ENCODE results near the gene PTPRN2.

DNA sequence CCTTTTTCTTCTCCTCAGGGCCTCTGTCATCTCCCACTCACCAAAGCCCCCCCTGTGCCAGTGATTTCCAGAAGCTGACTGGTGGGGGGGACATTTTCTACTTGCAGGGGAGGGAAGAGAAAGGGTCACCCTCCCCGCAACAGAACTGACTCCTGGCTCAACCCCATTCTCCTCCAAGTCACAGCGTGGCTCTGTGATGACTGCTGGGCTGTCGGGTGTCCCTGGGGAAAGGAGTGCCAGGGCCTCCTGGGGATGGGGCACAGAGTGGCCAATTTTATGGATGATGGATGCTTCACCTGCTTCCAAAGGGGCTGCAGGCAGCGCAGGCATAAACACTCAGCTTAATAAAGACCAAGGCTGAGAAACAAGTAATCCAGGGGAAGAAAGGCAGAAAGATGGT, 523.0 kb downstream of the PTPRN2 start:
- no peak for TF ChIP-seq JUND (IDR thresholded peaks at IDR 0.05)
- TF ChIP-seq SIN3A (IDR thresholded peaks at IDR 0.05; ENCODE audit: low read depth), result no peak
- TF ChIP-seq, protein P1, sequence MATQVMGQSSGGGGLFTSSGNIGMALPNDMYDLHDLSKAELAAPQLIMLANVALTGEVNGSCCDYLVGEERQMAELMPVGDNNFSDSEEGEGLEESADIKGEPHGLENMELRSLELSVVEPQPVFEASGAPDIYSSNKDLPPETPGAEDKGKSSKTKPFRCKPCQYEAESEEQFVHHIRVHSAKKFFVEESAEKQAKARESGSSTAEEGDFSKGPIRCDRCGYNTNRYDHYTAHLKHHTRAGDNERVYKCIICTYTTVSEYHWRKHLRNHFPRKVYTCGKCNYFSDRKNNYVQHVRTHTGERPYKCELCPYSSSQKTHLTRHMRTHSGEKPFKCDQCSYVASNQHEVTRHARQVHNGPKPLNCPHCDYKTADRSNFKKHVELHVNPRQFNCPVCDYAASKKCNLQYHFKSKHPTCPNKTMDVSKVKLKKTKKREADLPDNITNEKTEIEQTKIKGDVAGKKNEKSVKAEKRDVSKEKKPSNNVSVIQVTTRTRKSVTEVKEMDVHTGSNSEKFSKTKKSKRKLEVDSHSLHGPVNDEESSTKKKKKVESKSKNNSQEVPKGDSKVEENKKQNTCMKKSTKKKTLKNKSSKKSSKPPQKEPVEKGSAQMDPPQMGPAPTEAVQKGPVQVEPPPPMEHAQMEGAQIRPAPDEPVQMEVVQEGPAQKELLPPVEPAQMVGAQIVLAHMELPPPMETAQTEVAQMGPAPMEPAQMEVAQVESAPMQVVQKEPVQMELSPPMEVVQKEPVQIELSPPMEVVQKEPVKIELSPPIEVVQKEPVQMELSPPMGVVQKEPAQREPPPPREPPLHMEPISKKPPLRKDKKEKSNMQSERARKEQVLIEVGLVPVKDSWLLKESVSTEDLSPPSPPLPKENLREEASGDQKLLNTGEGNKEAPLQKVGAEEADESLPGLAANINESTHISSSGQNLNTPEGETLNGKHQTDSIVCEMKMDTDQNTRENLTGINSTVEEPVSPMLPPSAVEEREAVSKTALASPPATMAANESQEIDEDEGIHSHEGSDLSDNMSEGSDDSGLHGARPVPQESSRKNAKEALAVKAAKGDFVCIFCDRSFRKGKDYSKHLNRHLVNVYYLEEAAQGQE (IDR thresholded peaks at IDR 0.05; ENCODE audit: low read depth), result no peak
- no peak for TF ChIP-seq EGR1 (IDR thresholded peaks at IDR 0.05; ENCODE audit: low read depth)
- TF ChIP-seq, protein P2, sequence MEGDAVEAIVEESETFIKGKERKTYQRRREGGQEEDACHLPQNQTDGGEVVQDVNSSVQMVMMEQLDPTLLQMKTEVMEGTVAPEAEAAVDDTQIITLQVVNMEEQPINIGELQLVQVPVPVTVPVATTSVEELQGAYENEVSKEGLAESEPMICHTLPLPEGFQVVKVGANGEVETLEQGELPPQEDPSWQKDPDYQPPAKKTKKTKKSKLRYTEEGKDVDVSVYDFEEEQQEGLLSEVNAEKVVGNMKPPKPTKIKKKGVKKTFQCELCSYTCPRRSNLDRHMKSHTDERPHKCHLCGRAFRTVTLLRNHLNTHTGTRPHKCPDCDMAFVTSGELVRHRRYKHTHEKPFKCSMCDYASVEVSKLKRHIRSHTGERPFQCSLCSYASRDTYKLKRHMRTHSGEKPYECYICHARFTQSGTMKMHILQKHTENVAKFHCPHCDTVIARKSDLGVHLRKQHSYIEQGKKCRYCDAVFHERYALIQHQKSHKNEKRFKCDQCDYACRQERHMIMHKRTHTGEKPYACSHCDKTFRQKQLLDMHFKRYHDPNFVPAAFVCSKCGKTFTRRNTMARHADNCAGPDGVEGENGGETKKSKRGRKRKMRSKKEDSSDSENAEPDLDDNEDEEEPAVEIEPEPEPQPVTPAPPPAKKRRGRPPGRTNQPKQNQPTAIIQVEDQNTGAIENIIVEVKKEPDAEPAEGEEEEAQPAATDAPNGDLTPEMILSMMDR (IDR thresholded peaks at IDR 0.05 in 2 of 3, conservative IDR thresholded peaks at IDR 0.05 in 1 of 3; ENCODE audit: borderline replicate concordance in 1 of 3, insufficient read depth in 1 of 3, low read depth in 2 of 3, low read length in 2 of 3), result no peak
- no peak for TF ChIP-seq RAD21 (IDR thresholded peaks at IDR 0.05; ENCODE audit: low read depth)
- TF ChIP-seq POLR2A (IDR thresholded peaks at IDR 0.05; ENCODE audit: borderline replicate concordance, extremely low read depth, insufficient read depth, insufficient read length), result no peak
